Measurements from ENCODE around the gene B4GALT5.
"Not testable (repeated sequence)": the region's sequence is repeated elsewhere in the genome, so short reads cannot be mapped to it uniquely, and the experiment has no call there.

The B4GALT5 gene

GRCh38 chr20:49649672-49650071 is 64.0 kb downstream of the B4GALT5 start:
- no peak for DNase-seq

- DNase-seq = no peak
Measured at GRCh38 chr20:49647550-49647949, 66.1 kb downstream of the B4GALT5 start.

GRCh38 chr20:49646528-49646927 is 67.2 kb downstream of the B4GALT5 start:
- DNase-seq = no peak

- DNase-seq = no peak
Measured at GRCh38 chr20:49646126-49646525, 67.6 kb downstream of the B4GALT5 start.

GRCh38 chr20:49644980-49645565 is 68.6 kb downstream of the B4GALT5 start:
- DNase-seq = no peak

- no peak for DNase-seq
Measured at GRCh38 chr20:49642816-49643215, 70.9 kb downstream of the B4GALT5 start.

- peak; percentile 11 for DNase-seq
Measured at GRCh38 chr20:49641683-49642656, 71.7 kb downstream of the B4GALT5 start.

- DNase-seq = no peak
Measured at GRCh38 chr20:49637046-49637637, 76.5 kb downstream of the B4GALT5 start.

- no peak for DNase-seq
Measured at GRCh38 chr20:49636447-49636846, 77.2 kb downstream of the B4GALT5 start.

GRCh38 chr20:49635866-49636265 is 77.8 kb downstream of the B4GALT5 start:
- no peak for DNase-seq

GRCh38 chr20:49635166-49635565 is 78.5 kb downstream of the B4GALT5 start:
- DNase-seq = no peak

- no peak for DNase-seq
Measured at GRCh38 chr20:49634116-49634515, 79.6 kb downstream of the B4GALT5 start.

GRCh38 chr20:49633643-49634042 is 80.0 kb downstream of the B4GALT5 start:
- DNase-seq = no peak

GRCh38 chr20:49633023-49633422 is 80.7 kb downstream of the B4GALT5 start:
- DNase-seq = no peak

- no peak for DNase-seq
Measured at GRCh38 chr20:49631856-49632418, 81.7 kb downstream of the B4GALT5 start.

- no peak for DNase-seq
Measured at GRCh38 chr20:49631061-49631716, 82.5 kb downstream of the B4GALT5 start.

GRCh38 chr20:49630396-49630951 is 83.2 kb downstream of the B4GALT5 start:
- DNase-seq = no peak

GRCh38 chr20:49629606-49630005 is 84.1 kb downstream of the B4GALT5 start:
- no peak for DNase-seq

GRCh38 chr20:49628280-49628679 is 85.4 kb downstream of the B4GALT5 start:
- DNase-seq = not testable (repeated sequence)

- no peak for DNase-seq
Measured at GRCh38 chr20:49627329-49627761, 86.3 kb downstream of the B4GALT5 start.

GRCh38 chr20:49624988-49625387 is 88.7 kb downstream of the B4GALT5 start:
- not testable (repeated sequence) for DNase-seq

GRCh38 chr20:49624317-49624716 is 89.4 kb downstream of the B4GALT5 start:
- no peak for DNase-seq

GRCh38 chr20:49622243-49622642 is 91.4 kb downstream of the B4GALT5 start:
- no peak for DNase-seq
